GM19023 (cell line): Measurements from ENCODE around the gene TNIP3.

Experiments
- ATAC-seq: cut with Tn5 transposase; IDR thresholded peaks from one replicate; pipeline ENCODE4 v1.9.1; 2021; ENCODE audit warnings: mild to moderate bottlenecking, moderate library complexity; ENCODE audit not compliant: unreplicated experiment

TNIP3 gene

GRCh38 chr4:121093261-121093660 is 70.9 kb downstream of the TNIP3 start:
- no peak for ATAC-seq

GRCh38 chr4:121091941-121092340 is 72.2 kb downstream of the TNIP3 start:
- ATAC-seq: no peak

GRCh38 chr4:121088867-121089266 is 75.3 kb downstream of the TNIP3 start:
- ATAC-seq: no peak
